ENCODE results near the gene LAGE3.

LAGE3 gene

GRCh38 chrX:154462396-154462795, 16.7 kb downstream of the LAGE3 start:
- no peak for TF ChIP-seq CTCF (IDR thresholded peaks at IDR 0.05; ENCODE audit: borderline replicate concordance, insufficient read depth, low read depth, low read length)
- H3K4me3 ChIP-seq (ENCODE audit: low read depth, low read length), result no peak overlapping the region

GRCh38 chrX:154460326-154460725, 18.8 kb downstream of the LAGE3 start:
- no peak for TF ChIP-seq CTCF (IDR thresholded peaks at IDR 0.05; ENCODE audit: borderline replicate concordance, insufficient read depth, low read depth, low read length)
- H3K4me3 ChIP-seq (ENCODE audit: low read depth, low read length), result no peak overlapping the region

- no peak overlapping the region for H3K4me3 ChIP-seq (ENCODE audit: low read depth, low read length)
- no peak for TF ChIP-seq CTCF (IDR thresholded peaks at IDR 0.05; ENCODE audit: borderline replicate concordance, insufficient read depth, low read depth, low read length)
These were observed 19.2 kb downstream of the LAGE3 start for GRCh38 chrX:154459832-154460231.

GRCh38 chrX:154458954-154459778, 19.9 kb downstream of the LAGE3 start:
- no peak for TF ChIP-seq CTCF (IDR thresholded peaks at IDR 0.05; ENCODE audit: borderline replicate concordance, insufficient read depth, low read depth, low read length)

GRCh38 chrX:154458116-154458953, 20.7 kb downstream of the LAGE3 start, which contains the start of gene PLXNA3:
Gene PLXNA3, plus strand, starts transcription at chrX:154458281. Its CDS starts 1,903 bp downstream, at chrX:154460184.
- TF ChIP-seq CTCF (IDR thresholded peaks at IDR 0.05; ENCODE audit: borderline replicate concordance, insufficient read depth, low read depth, low read length), result no peak
- H3K4me3 ChIP-seq (ENCODE audit: low read depth, low read length), result peak within 1 kb of the TSS; percentile 75

More at GRCh38 chrX:154458954-154459778, 19.9 kb downstream of the LAGE3 start:
- H3K4me3 ChIP-seq (ENCODE audit: low read depth, low read length), result peak overlapping the region; percentile 75

- no peak for TF ChIP-seq CTCF (IDR thresholded peaks at IDR 0.05; ENCODE audit: borderline replicate concordance, insufficient read depth, low read depth, low read length)
- H3K4me3 ChIP-seq (ENCODE audit: low read depth, low read length), result peak overlapping the region; percentile 75
These were observed 21.5 kb downstream of the LAGE3 start for GRCh38 chrX:154457491-154458115.
